Thyroid gland (tissue), 4 donors: ENCODE measurements around the gene MAD1L1.

Experiments used
- CTCF ChIP-seq, 6 experiments: fragments of 200-600 bp in 3 of 6; fragments of 450-650 bp in 3 of 6; sonication (generic) in 3 of 6; IDR thresholded peaks; one replicate each; pipeline ENCODE4 v1.5.1; 2016 to 2019; ENCODE audit warnings: antibody characterized with exemption in 6 of 6, mild to moderate bottlenecking in 2 of 6, inconsistent platforms in 1 of 6, moderate library complexity in 1 of 6
- POLR2A ChIP-seq, 2 donors: fragments of 450-650 bp; IDR thresholded peaks; one replicate each; pipeline ENCODE4 v1.6.1; 2017; ENCODE audit warnings: antibody characterized with exemption in 2 of 2, mild to moderate bottlenecking in 2 of 2, moderate library complexity in 1 of 2

- TF ChIP-seq CTCF (IDR thresholded peaks at IDR 0.05) (no peak), POLR2A (IDR thresholded peaks at IDR 0.05) (no peak)
These were observed 23.7 kb upstream of the MAD1L1 start for GRCh38 chr7:2256306-2257045.
